Stimulated activated CD4-positive, alpha-beta T cell treated with anti-CD3 and anti-CD28 coated beads, Interleukin-2, amount 100 ng/mL, for 48 hours (primary cell): ENCODE data around the gene TMCC2.
A peak's percentile ranks its signal among the peaks of the same experiment; 100 is the strongest.

Experiments
- DNase-seq, 2 donors: peaks; one replicate each; pipeline ENCODE4 v3.0.0-alpha.2; 2020

The TMCC2 gene

GRCh38 chr1:205304046-205304694, 76.4 kb downstream of the TMCC2 start:
- no peak for DNase-seq

GRCh38 chr1:205304695-205305070, 76.9 kb downstream of the TMCC2 start:
- no peak for DNase-seq

GRCh38 chr1:205306929-205307566, 79.3 kb downstream of the TMCC2 start:
- DNase-seq: no peak

GRCh38 chr1:205309741-205310140, 82.0 kb downstream of the TMCC2 start:
- no peak for DNase-seq

GRCh38 chr1:205310976-205311704, 83.4 kb downstream of the TMCC2 start:
- no peak for DNase-seq

- DNase-seq: no peak
Measured at GRCh38 chr1:205312866-205313562, 85.3 kb downstream of the TMCC2 start.

GRCh38 chr1:205313563-205314308, 86.0 kb downstream of the TMCC2 start:
- no peak for DNase-seq

GRCh38 chr1:205315008-205315618, 87.4 kb downstream of the TMCC2 start:
- DNase-seq: no peak

GRCh38 chr1:205316161-205316566, 88.4 kb downstream of the TMCC2 start:
- no peak for DNase-seq

- DNase-seq: no peak
Measured at GRCh38 chr1:205317311-205317917, 89.7 kb downstream of the TMCC2 start.

- no peak for DNase-seq
Measured at GRCh38 chr1:205318231-205318991, 90.7 kb downstream of the TMCC2 start.

GRCh38 chr1:205319081-205320018, 91.6 kb downstream of the TMCC2 start:
- no peak for DNase-seq

- peak; percentile 78 to 80 for DNase-seq
Measured at GRCh38 chr1:205321162-205321958, 93.6 kb downstream of the TMCC2 start, which contains the start of gene NUAK2. Gene NUAK2 (minus strand): TSS chr1:205321745. CDS start chr1:205321628, 117 bp downstream.

GRCh38 chr1:205321959-205322283, 94.2 kb downstream of the TMCC2 start:
- DNase-seq: no peak
